Right renal cortex interstitium (tissue), 3 donors: ENCODE measurements around the gene CCDC110. TPM values are rescaled to one million over a fixed set of nuclear protein-coding genes. Genes with fewer than 3 reads are reported as not detected.

Source experiments
- DNase-seq, 3 donors: peaks; one replicate each; pipeline ENCODE4 v3.0.0-alpha.2; 2013; ENCODE audit warnings: low read depth in 3 of 3, low spot score in 2 of 3
- polyA plus RNA-seq, 3 donors: library from polyadenylated mRNA; unstranded; fragments of 120-200 nt; gene quantifications; one replicate each; pipeline ENCODE4 v1.2.1, GENCODE V29; 2013; ENCODE audit not compliant: insufficient read length in 3 of 3

Gene CCDC110
- polyA plus RNA-seq, 3 donors, result 1.9 to 3.3 (median 2.8) TPM

GRCh38 chr4:185424905-185425646 lies 46.5 kb downstream of the CCDC110 start:
- peak in 2 of 3 donors; percentile 47 to 69 for DNase-seq

GRCh38 chr4:185421366-185422124 lies 50.0 kb downstream of the CCDC110 start:
- no peak for DNase-seq

GRCh38 chr4:185416955-185417354 lies 54.6 kb downstream of the CCDC110 start:
- no peak for DNase-seq

GRCh38 chr4:185412412-185412811 lies 59.1 kb downstream of the CCDC110 start:
- no peak for DNase-seq

- no peak for DNase-seq
Measured at GRCh38 chr4:185411849-185412248, 59.7 kb downstream of the CCDC110 start.

GRCh38 chr4:185408432-185408831 lies 63.1 kb downstream of the CCDC110 start:
- no peak for DNase-seq

GRCh38 chr4:185405296-185405999 lies 66.1 kb downstream of the CCDC110 start:
- DNase-seq, result no peak

- DNase-seq, result no peak
Measured at GRCh38 chr4:185404031-185404430, 67.5 kb downstream of the CCDC110 start.

GRCh38 chr4:185399466-185399865 lies 72.1 kb downstream of the CCDC110 start:
- no peak for DNase-seq

- DNase-seq, result no peak
Measured at GRCh38 chr4:185398618-185399017, 72.9 kb downstream of the CCDC110 start.

GRCh38 chr4:185396724-185397385 lies 74.7 kb downstream of the CCDC110 start, which contains the start of gene ANKRD37:
Gene ANKRD37 (plus strand): TSS chr4:185396841. CDS start chr4:185396924, 83 bp downstream.
- peak in 1 of 3 donors; percentile 57 for DNase-seq

- peak; percentile 79 to 91 (median 90) for DNase-seq
Measured at GRCh38 chr4:185395956-185396723, 75.4 kb downstream of the CCDC110 start.

- peak in 1 of 3 donors; percentile 80 for DNase-seq
Measured at GRCh38 chr4:185395238-185395955, 76.1 kb downstream of the CCDC110 start, which contains the start of gene LRP2BP. Gene LRP2BP (minus strand): TSS chr4:185395924. CDS start chr4:185378186, 17,738 bp downstream.

Other genes with a start within 250 kb of the CCDC110 start
- 1 to 10 TPM; 2.6 to 3.4 (median 2.9) TPM for gene LRP2BP, start 75.8 kb downstream of the CCDC110 start, polyA plus RNA-seq
- gene ANKRD37, start 74.9 kb downstream of the CCDC110 start, polyA plus RNA-seq, result 10 to 100 TPM in 2 of 3 donors, 1 to 10 TPM in 1; 9.6 to 11.7 (median 10.9) TPM
- gene UFSP2, start 45.8 kb downstream of the CCDC110 start, polyA plus RNA-seq, result 10 to 100 TPM; 80.9 to 87.0 (median 85.6) TPM
- 1 to 10 TPM; 2.2 to 4.6 (median 3.6) TPM for gene PDLIM3, start 63.8 kb upstream of the CCDC110 start, polyA plus RNA-seq